B cell (primary cell): Measurements from ENCODE around the gene NOS3. TPM values are rescaled to one million over a fixed set of nuclear protein-coding genes. Genes with fewer than 3 reads are reported as not detected.

Experiments
- ATAC-seq: fragments of 200-7000 bp; cut with Tn5 transposase; one replicate; pipeline ENCODE4 v1.10.0; 2021; ENCODE audit warnings: low read depth, mild to moderate bottlenecking, moderate number of reproducible peaks, moderate library complexity
- CTCF ChIA-PET: fragments of 350-600 bp; sonication (Branson Sonifier 250); formaldehyde crosslinking; loops from one replicate; lab custom pipeline; 2021; ENCODE audit warnings: antibody characterized with exemption, inconsistent platforms; lab: Charles Lee
- POLR2A ChIA-PET: fragments of 350-600 bp; sonication (Branson Sonifier 250); formaldehyde crosslinking; loops from one replicate; lab custom pipeline; 2021; ENCODE audit warnings: antibody characterized with exemption; lab: Charles Lee
- DNase-seq: peaks from one replicate; pipeline ENCODE4 v3.0.0; 2013
- H2AFZ ChIP-seq: 2 replicates; pipeline ENCODE4 v1.6.1; 2012; ENCODE audit warnings: mild to moderate bottlenecking, low read depth, low read length; ENCODE audit not compliant: insufficient read depth, poor library complexity, severe bottlenecking
- H3K27ac ChIP-seq, 2 donors: 1 replicate in 1 of 2; 2 replicates in 1 of 2; pipeline ENCODE4 v1.5.1; 2012 to 2013; ENCODE audit warnings: low read length in 2 of 2, mild to moderate bottlenecking in 2 of 2, moderate library complexity in 1 of 2
- H3K27me3 ChIP-seq, 4 experiments: fragments of 200-600 bp in 1 of 4; sonication (generic) in 1 of 4; replicated peaks in 1 of 4; 1 replicate in 2 of 4; 2 replicates in 2 of 4; pipeline versions ENCODE4 v1.6.1 to v1.7.0; 2013 to 2016; ENCODE audit warnings: low read length in 3 of 4, mild to moderate bottlenecking in 2 of 4, mixed read lengths in 1 of 4, moderate library complexity in 1 of 4; ENCODE audit not compliant: insufficient read depth in 4 of 4, control insufficient read depth in 3 of 4; ENCODE audit errors: control extremely low read depth in 1 of 4
- H3K36me3 ChIP-seq, 2 experiments: replicated peaks in 1 of 2; 1 replicate in 1 of 2; 2 replicates in 1 of 2; pipeline versions ENCODE4 v1.6.1 to v1.7.1; 2013; ENCODE audit warnings: low read length in 1 of 2; ENCODE audit not compliant: insufficient read depth in 2 of 2, control insufficient read depth in 1 of 2; ENCODE audit errors: control extremely low read depth in 1 of 2, extremely low read depth in 1 of 2
- H3K4me1 ChIP-seq, 2 donors: fragments of 200-600 bp in 1 of 2; sonication (generic) in 1 of 2; 1 replicate in 1 of 2; 2 replicates in 1 of 2; pipeline versions ENCODE4 v1.5.1 to v1.6.1; 2013 to 2017; ENCODE audit warnings: low read length in 2 of 2; ENCODE audit not compliant: control insufficient read depth in 2 of 2, insufficient read depth in 2 of 2
- H3K4me2 ChIP-seq: replicated peaks from 2 replicates; pipeline ENCODE3; 2012; ENCODE audit warnings: mild to moderate bottlenecking, low read depth, low read length; ENCODE audit not compliant: poor library complexity, severe bottlenecking
- H3K4me3 ChIP-seq, 5 experiments: fragments of 200-600 bp in 1 of 5; sonication (generic) in 1 of 5; 1 replicate in 3 of 5; 2 replicates in 2 of 5; pipeline versions ENCODE4 v1.5.1 to v1.7.0; 2011 to 2016; ENCODE audit warnings: low read length in 4 of 5, mild to moderate bottlenecking in 4 of 5, low read depth in 2 of 5, control low read depth in 1 of 5, moderate library complexity in 1 of 5; ENCODE audit not compliant: insufficient read depth in 1 of 5; ENCODE audit errors: control extremely low read depth in 1 of 5, extremely low read depth in 1 of 5
- H3K79me2 ChIP-seq: fragments of 200-600 bp; sonication (generic); one replicate; pipeline ENCODE4 v1.6.0; 2016; ENCODE audit warnings: low read length; ENCODE audit not compliant: control insufficient read depth, insufficient read depth
- H3K9ac ChIP-seq: fragments of 200-600 bp; sonication (generic); 2 replicates; pipeline ENCODE4 v1.6.1; 2017; ENCODE audit warnings: mild to moderate bottlenecking, low read length, moderate library complexity
- H3K9me3 ChIP-seq, 3 donors: one replicate each; pipeline versions ENCODE4 v1.6.1 to v1.7.1; 2013; ENCODE audit warnings: low read length in 2 of 3; ENCODE audit not compliant: control insufficient read depth in 2 of 3, insufficient read depth in 1 of 3; ENCODE audit errors: control extremely low read depth in 1 of 3
- H4K20me1 ChIP-seq: 2 replicates; pipeline ENCODE4 v1.6.0; 2012; ENCODE audit warnings: mild to moderate bottlenecking, low read length; ENCODE audit not compliant: insufficient read depth, control insufficient read depth, poor library complexity, severe bottlenecking
- H3K27ac Mint-ChIP-seq: one replicate; pipeline ENCODE4 v1.8.0; 2021; ENCODE audit warnings: mixed read lengths
- H3K27me3 Mint-ChIP-seq: one replicate; pipeline ENCODE4 v1.8.0; 2021; ENCODE audit warnings: mixed read lengths
- H3K4me1 Mint-ChIP-seq: one replicate; pipeline ENCODE4 v1.8.0; 2021; ENCODE audit warnings: mixed read lengths
- H3K4me3 Mint-ChIP-seq: one replicate; pipeline ENCODE4 v1.8.0; 2021; ENCODE audit warnings: mixed read lengths
- H3K9me3 Mint-ChIP-seq: one replicate; pipeline ENCODE4 v1.8.0; 2022; ENCODE audit warnings: mixed read lengths; ENCODE audit not compliant: insufficient read depth
- CTCF ChIP-seq: fragments of 200-600 bp; IDR thresholded peaks from one replicate; pipeline ENCODE4 v1.8.0; 2022; ENCODE audit warnings: antibody characterized with exemption, mild to moderate bottlenecking
- EZH2 ChIP-seq: IDR thresholded peaks from 2 replicates; pipeline ENCODE4 v1.6.1; 2012; ENCODE audit warnings: borderline replicate concordance, low read depth, mild to moderate bottlenecking, moderate library complexity, low read length; ENCODE audit not compliant: insufficient read depth, poor library complexity, severe bottlenecking
- WGBS: methylation state at CpG from one replicate; pipeline ENCODE4 v1.1.5; 2013; ENCODE audit warnings: missing lambda C conversion rate; ENCODE audit not compliant: insufficient coverage; 5-methylcytosine and 5-hydroxymethylcytosine counted together
- intact Hi-C: fragments of 100-400 bp; cut with micrococcal nuclease; formaldehyde crosslinking; loops from one replicate; pipeline ENCODE4 v1.10.0; 2022
- polyA plus RNA-seq: library from polyadenylated mRNA; depleted of rRNA; stranded (reverse); fragments of >200 nt; gene quantifications from 2 replicates; pipeline ENCODE4 v1.2.3, GENCODE V29; 2012
- total RNA-seq, 2 donors: library from RNA; stranded (reverse); fragments of 120-200 nt in 1 of 2; gene quantifications; 1 replicate in 1 of 2; 2 replicates in 1 of 2; pipeline versions ENCODE4 v1.2.3 to v1.2.4, GENCODE V29; 2013 to 2022

Gene NOS3
- total and polyA plus RNA-seq, 2 donors (not counting 1 experiment from before 2014, with no cell fraction given) = 0.39 to 0.54 TPM

GRCh38 chr7:151032936-151033863 lies 42.4 kb downstream of the NOS3 start:
- intact Hi-C loops = no loop called here
- Histone ChIP-seq H3K79me2 (peaks cover 14% of the 10 kb centered on the region), H3K27me3 (no peaks in the 10 kb centered on the region), H3K4me2 (no peak overlapping the region), H2AFZ (no peak overlapping the region), H3K9me3 (no peaks in the 10 kb centered on the region), H4K20me1 (no peaks in the 10 kb centered on the region), H3K9ac (no peak overlapping the region), H3K27ac (no peak overlapping the region), H3K36me3 (peaks cover 0 to 23% of the 10 kb centered on the region in 2 experiments), H3K4me3 (no peak overlapping the region), H3K4me1 (peaks cover 6 to 8% of the 10 kb centered on the region in 2 donors)
- H3K27me3 Mint-ChIP-seq = no peaks in the 10 kb centered on the region
- H3K27ac Mint-ChIP-seq = no peak overlapping the region
- ChIA-PET POLR2A (no interaction called here), CTCF (interaction anchor here (1.9 kb wide), 1 partner anchor 78 kb away, joined by 8 read pairs; no protein-coding TSS in a partner anchor)
- no peak for TF ChIP-seq CTCF
- no peak for TF ChIP-seq EZH2
- no peak for ATAC-seq
- no peak for DNase-seq
- peaks cover 12% of the 10 kb centered on the region for H3K4me1 Mint-ChIP-seq
- WGBS = 96% methylated on average over 12 of the region's 17 CpGs
- no peak overlapping the region for H3K4me3 Mint-ChIP-seq
- no peaks in the 10 kb centered on the region for H3K9me3 Mint-ChIP-seq

GRCh38 chr7:151033864-151034249 lies 43.0 kb downstream of the NOS3 start:
- ChIA-PET POLR2A (no interaction called here), CTCF (no interaction called here)

More at GRCh38 chr7:151033864-151034249, 43.0 kb downstream of the NOS3 start:
- H3K4me1 Mint-ChIP-seq = peaks cover 8% of the 10 kb centered on the region
- no peak overlapping the region for H2AFZ ChIP-seq
- WGBS = 93% methylated on average over 4 of the region's 5 CpGs
- no peak for ATAC-seq
- no peak overlapping the region for H3K27ac Mint-ChIP-seq
- H3K9ac ChIP-seq = no peak overlapping the region
- DNase-seq = no peak
- H3K9me3 Mint-ChIP-seq = no peaks in the 10 kb centered on the region
- no peak overlapping the region for H3K4me3 ChIP-seq
- H3K9me3 ChIP-seq = no peaks in the 10 kb centered on the region
- no peak overlapping the region for H3K27ac ChIP-seq
- H3K4me2 ChIP-seq = no peak overlapping the region
- H3K4me3 Mint-ChIP-seq = no peak overlapping the region
- H3K4me1 ChIP-seq = peaks cover 4 to 6% of the 10 kb centered on the region in 2 donors
- H3K79me2 ChIP-seq = peaks cover 12% of the 10 kb centered on the region
- H3K36me3 ChIP-seq = peaks cover 0 to 23% of the 10 kb centered on the region in 2 experiments
- H3K27me3 ChIP-seq = no peaks in the 10 kb centered on the region
- H3K27me3 Mint-ChIP-seq = no peaks in the 10 kb centered on the region
- no peaks in the 10 kb centered on the region for H4K20me1 ChIP-seq
- TF ChIP-seq EZH2 (no peak), CTCF (no peak)
- intact Hi-C loops = no loop called here
